GM19238 (cell line): Measurements from ENCODE around the gene MYO9B.
"Not testable (repeated sequence)": the region's sequence is repeated elsewhere in the genome, so short reads cannot be mapped to it uniquely, and the experiment has no call there.

Experiments
- DNase-seq: peaks from one replicate; pipeline ENCODE4 v3.0.0; 2011; ENCODE audit warnings: low spot score; ENCODE audit not compliant: insufficient read length

MYO9B gene

DNA sequence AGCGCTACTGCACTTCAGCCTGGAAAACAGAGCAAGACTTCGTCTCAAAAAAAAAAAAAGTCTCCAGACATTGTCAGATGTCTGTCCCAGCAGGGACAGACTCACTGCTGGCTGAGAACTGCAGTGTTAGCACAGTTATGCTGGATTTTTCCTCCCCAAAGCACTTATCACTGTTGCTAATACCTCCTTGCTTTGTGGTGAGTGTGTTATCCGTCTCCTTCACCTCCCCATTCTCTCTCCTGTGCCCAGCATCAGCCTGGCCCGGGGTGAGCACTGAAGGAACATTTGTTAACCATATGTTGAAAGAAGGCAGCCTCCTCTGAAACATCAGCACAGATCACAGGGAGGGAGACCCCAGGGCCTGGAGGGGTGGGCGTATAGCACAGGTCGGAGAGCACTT, 11.3 kb downstream of the MYO9B start:
- DNase-seq = no peak

DNA sequence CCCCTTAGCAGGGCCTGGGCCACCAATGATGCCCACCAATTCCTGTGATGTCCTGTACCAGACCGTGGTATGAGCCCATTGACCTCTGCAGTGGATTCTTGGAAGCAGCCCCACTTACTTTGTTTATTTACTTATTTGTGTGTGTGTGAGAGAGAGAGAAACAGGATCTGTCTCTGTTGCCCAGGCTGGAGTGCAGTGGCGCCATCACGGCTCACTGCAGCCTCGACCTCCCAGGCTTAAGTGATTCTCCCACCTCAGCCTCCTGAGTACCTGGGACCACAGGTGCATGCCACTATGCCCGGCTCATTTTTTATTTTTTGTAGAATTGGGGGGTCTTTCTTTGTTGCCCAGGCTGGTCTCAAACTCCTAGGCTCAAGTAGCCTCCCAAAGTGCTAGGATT, 13.0 kb downstream of the MYO9B start:
- no peak for DNase-seq

DNA sequence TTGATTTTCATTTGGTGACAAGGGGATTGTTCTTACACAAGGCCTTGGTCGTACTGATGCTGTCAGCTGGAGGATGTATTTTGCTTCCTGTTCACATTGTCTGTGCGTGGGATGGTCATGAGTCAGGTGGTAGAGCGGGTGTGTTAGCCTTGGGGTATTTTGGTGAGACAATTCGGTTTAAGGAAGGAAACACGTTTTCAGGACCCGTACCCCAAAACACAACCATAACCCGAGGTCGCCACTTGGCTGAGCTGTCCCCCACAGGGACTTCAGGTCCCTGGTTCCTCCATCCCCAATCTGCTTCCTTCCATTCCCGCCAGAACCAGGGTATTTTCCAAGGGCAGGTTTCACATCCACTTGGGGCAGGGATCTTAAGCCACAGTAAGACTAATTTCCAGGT, 15.0 kb downstream of the MYO9B start:
- peak; percentile 40 for DNase-seq

DNA sequence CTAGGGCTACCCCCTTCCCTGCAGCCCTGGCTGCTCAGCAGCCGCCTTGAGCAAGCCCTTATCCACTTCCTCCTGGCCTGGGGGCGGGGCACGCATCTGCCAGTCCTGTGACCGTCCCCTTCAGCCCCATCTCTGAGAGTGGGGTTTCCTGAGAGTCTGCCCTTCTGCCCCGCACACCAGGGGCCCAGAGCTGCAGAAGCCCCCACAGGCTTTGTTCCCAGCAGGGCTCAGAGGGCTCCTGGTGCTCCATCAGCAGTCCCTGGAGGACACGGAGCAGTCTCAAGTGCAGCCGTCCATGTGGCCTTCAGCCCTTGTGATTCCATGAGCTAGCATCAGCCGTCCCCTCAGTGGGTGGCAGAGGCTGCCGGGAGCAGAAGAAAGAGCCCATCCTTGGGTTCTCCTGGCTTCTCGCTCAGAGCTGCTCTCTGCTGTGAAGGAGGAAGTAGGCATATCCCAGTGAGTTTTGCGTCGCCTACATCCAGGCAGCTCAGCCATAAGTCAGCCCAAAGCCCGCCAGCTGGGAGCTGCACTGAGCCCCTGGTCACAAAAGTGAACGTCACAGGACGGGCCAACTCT, 16.3 kb downstream of the MYO9B start:
- DNase-seq = peak; percentile 45

DNA sequence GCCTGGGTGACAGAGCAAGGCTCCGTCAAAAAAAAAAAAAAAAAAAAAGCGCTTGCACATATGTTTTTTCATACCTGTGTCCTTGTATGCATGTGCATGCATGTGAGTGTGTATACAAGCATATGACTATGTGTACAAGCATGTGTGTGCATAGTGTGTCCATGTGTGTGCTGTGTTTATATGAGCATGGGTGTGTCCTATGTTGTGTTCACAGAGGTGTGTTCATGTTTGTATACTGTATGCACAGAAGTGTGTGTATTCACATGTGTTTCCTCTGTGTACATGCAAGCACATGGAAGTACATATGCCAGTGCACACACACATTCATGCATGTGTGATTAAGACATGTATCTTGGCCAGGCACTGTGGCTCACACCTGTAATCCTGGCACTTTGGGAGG, 17.1 kb downstream of the MYO9B start:
- no peak for DNase-seq

DNA sequence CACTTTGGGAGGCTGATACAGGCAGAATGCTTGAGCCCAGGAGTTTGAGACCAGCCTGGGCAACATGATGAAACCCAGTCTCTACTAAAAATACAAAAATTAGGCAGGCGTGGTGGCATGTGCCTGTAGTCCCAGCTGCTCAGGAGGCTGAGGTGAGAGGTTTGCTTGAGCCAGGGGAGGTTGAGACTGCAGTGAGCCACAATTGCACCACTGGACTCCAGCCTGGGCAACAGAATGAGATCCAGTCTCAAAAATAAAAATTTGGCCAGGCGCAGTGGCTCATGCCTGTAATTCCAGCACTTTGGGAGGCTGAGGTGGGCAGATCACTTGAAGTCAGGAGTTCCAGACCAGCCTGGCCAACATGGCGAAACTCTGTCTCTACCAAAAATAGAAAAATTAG, 19.1 kb downstream of the MYO9B start:
- DNase-seq = not testable (repeated sequence)

DNA sequence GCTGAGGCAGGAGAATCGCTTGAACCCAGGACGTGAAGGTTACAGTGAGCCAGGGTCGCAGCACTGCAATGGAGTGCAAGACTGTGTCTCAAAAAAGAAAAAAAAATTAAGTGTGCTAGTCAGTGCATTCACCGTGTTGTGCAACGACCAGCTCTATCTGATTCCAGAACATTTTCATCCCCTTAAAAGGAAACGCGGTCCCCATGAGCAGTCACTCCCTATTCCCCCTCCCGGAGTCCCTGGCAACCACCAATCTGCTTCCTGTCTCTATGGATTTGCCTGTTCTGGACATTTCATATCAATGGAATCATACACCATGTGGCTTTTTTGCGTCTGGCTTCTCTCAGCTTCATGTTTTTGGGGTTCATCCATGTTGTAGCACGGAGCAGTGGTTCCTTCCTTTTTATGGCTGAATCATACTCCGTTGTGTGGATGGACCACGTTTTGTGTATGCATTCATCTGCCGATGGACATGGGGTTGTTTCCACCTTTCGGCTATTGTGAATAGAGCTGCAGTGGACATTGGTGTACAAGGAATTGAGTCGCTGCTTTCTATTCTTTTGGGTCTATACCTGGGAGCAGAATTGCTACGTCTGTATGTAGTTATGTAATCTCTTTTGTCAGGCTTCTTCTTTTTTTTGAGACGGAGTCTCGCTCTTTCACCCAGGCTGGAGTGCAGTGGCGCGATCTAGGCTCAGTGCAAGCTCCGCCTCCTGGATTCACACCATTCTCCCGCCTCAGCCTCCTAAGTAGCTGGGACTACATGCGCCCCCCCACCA, 19.8 kb downstream of the MYO9B start:
- DNase-seq = no peak

DNA sequence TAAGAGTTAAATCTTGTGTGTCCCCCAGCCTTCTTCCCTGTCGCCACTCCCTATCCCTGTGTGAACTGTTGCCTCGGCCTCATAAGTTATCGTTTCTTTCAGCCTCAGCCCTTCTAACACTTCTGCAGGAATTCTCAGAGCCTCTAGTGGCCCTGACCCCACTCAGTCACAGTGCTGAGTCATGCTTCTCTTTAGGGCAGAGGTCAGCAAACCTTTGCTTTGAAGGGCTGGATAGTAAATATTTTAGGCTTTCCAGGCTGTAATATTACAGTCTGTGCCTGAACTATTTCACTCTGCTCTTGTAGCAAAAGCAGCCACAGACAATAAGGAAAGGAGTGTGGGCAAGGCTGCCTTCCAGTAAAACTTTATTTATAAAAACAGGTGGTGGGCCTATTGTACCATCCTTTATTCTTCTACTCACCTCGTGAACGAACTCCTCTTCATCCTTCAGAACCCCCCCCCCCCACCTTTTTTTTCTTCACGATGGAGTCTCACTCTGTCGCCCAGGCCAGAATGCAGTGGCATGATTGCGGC, 22.1 kb downstream of the MYO9B start:
- DNase-seq = no peak

DNA sequence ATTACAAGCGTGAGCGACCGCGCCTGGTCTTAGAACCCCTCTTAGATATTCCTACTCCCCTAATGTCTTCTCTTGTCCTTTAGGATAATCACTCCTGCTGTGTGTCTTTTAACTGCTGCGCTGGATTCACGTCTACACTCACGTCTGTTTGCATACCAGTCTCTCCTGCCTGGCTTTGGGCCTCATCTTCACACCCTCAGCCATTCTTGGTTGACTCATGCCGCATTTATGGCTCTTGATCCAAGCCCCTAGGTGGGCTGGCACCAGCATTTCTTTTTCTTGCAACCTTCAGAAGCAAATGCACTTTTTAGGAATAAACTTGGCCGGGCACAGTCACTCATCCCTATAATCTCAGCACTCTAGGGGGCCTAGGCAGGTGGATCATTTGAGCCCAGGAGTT, 22.7 kb downstream of the MYO9B start:
- no peak for DNase-seq

DNA sequence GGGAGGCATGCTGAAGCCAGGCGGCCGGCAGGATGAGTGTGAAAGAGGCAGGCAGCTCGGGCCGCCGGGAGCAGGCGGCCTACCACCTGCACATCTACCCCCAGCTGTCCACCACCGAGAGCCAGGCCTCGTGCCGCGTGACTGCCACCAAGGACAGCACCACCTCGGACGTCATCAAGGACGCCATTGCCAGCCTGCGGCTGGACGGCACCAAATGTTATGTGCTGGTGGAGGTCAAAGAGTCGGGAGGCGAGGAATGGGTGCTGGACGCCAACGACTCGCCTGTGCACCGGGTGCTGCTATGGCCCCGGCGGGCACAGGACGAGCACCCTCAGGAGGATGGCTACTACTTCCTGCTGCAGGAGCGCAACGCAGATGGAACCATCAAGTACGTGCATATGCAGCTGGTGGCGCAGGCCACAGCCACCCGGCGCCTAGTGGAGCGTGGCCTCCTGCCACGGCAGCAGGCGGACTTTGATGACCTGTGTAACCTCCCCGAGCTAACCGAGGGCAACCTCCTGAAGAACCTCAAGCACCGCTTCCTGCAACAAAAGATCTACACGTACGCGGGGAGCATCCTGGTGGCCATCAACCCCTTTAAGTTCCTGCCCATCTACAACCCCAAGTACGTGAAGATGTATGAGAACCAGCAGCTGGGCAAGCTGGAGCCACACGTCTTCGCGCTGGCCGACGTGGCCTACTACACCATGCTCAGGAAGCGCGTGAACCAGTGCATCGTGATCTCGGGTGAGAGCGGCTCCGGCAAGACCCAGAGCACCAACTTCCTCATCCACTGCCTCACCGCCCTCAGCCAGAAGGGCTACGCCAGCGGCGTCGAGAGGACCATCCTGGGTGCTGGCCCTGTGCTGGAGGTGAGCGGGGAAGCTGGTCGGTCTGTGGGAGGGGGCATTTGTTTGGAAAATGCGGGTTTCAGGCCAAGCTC, 26.4 kb downstream of the MYO9B start:
- DNase-seq = no peak

DNA sequence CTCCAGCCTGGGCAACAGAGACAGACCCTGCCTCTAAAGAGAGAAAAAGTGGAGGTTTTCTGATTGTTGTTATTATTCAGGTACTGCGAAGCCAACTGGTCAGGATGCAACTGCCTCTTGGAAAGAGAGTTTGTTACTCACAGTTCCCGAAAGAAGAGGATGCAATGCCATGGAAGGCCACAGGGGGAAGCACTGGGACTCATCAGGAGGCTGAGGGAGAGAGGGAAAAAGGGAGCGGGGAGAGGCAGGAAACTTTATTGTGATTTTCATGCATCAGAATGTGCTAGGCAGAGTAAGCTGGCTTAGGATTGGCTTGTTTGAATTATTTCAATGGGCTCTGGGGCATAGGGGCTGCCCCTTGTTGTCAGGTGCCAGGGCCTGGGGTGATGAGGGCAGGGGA, 27.6 kb downstream of the MYO9B start:
- no peak for DNase-seq

DNA sequence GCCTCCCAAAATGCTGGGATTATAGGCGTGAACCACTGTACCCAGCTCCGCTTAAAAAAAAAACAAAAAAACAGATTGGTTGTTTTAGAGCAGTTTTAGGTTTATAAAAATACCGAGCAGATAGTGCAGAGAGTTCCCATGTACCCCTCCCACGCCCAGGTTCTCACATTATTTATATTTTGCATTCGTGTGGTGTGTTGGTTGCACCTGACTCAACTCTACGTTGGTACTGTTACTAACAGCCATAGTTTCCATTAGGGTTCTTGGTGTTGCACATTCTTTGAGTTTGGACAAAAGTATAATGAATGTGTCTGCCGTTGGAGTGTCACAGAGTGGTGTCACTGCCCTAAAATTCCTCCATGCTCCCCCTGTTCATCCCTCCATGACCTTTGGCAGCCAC, 29.1 kb downstream of the MYO9B start:
- no peak for DNase-seq

DNA sequence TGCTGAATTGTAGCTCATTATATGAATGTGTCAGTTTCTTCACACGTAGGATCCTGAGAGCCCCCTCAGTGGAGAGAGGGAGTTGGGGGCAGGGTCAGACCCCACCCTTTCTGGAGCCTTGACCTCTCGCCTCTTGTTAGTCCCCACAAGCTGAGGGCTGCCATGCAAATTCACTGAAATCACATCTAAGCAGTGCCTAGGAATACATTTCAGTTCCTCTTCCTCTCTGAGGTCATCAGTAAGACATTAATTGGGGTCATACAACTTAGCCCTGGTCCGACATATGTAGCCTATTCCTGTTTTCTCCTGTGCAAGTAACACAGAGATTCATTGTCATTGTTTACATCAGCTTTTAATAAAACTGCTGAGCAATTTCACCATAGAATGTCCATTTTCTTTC, 30.0 kb downstream of the MYO9B start:
- DNase-seq = peak; percentile 49

DNA sequence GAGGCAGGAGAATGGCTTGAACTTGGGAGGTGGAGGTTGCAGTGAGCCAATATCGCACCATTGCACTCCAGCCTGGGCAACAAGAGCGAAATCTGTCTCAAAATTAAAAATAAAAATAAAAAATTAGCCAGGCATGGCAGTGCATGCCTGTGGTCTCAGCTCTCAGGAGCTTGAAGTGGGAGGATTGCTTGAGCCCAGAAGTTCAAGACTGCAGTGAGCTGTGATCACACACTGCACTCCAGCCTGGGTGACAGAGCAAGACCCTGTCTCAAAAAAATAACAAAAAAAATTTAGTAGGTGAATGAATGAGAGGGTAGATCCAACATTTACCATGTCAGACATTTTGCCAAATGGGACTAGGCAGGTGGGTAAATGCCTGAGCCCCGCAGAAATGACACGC, 31.4 kb downstream of the MYO9B start:
- DNase-seq = not testable (repeated sequence)

DNA sequence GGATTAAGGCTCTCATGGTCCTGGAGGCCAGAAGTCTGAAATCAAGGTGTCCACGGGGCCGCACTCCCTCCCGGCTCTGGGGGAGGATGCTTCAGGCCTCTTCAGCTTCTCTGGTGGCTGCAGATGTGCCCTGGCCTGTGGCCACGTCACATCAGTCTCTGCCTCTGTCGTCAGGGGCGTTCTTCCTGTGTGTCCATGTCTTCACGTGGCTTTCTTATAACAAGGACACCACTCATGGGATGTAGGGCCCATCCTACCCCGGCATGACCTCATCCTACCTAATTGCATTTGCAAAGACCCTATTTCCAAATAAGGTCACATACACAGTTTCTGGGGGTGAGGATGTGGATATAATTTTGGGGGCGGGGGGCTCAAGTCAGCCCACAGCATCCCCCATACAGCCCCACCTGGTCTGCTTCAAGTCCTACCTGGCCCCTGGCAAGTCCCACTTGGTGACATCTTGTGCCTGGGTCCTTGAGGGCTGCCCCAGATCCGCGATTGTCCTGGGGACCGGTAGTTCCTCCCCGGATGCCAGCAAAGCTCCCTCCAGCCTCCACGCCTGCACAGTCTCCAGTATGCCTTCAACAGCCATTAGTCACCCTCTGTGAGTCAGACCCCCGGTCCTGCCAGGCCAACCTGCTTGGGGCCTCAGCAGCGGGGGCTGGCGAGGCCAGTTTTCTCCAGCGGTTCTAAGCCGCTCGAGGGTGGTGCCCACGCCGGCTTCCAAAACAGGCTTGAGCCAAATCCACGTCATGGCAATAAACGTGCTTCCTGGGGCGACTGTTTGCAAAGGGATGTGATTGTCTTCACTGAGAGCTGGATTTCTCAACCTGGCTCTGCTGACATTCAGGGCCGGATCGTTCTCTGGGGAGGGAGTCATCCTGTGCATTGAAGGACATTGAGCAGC, 32.2 kb downstream of the MYO9B start:
- no peak for DNase-seq

DNA sequence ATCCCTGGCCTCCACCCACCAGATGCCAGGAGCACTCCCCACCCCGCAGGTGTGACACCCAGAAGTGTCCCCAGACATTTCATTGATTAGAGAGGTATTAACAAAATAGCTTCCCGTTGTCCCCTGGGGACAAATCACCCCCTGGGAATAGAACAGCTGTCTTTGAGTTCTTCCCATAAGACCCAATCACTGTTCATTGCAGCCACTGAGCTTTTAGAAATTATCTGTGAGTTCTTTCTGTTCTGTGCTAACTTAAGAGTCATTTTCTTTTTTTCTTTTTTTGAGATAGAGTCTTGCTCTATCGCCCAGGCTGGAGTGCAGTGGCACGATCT, 32.8 kb downstream of the MYO9B start:
- no peak for DNase-seq

DNA sequence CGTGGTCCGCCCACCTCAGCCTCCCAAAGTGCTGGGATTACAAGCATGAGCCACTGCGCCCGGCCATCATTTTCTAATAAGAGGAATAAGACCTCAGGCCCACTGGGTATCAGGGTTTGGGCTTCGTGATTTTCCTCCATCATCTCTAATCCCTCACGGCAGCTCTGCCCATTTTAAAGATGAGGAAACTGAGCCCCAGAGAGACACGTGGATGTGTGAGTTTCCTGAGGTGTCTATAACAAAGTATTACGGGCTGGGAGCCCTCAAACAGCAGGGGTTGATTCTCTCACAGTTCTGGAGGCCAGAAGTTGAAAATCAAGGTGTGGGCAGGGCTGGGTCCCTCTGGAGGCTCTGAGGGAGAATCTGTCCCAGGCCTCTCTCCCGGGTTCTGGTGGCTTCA, 33.7 kb downstream of the MYO9B start:
- no peak for DNase-seq

DNA sequence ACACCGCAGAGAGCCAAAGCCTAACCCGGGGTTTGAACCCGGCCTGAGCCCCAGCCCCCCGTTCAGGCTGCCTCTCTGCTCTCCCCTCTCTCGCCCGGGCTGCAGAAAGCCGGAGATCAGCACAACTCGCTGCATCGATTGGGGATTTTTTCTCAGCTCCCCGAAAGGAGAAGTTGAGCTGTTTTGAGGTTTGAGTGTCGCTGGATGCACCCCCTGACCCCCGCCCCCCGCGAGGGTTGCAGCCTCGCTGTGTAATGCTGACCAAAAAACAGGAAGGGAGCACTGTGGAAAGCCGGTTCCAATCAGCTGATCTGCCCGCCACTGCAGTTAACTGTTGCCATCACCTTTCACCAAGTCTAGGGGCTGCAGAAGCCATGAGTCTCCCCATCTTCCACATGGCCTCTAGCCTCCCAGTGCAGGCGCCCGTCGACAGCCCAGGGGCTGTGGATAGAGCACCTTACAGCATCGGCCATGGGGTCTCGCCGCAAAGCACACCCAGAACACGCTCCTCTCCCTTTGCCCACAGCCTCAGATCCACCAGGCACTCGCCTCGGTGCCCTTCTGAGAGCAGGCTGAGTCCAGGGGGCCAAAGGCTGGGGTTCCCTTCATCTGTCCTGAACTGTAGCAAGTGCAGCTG, 34.5 kb downstream of the MYO9B start:
- DNase-seq = peak; percentile 74

DNA sequence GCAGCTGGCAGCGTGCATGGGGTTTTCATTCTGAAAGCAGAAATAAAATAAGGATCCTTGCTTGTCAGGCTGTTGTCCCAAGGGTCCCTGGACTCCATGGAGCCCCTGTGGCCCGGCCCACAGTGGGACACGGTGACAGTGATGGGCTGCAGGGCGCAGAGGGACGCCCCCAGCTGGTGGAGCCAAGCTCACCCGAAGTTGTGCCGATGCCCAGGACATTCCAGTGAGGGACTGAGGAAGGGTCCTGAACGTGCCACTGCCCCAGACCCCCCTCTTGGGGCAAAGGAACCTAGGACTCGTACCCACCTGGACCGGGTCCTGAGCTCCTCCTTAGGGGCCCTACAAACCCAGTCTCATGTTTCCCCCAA, 35.0 kb downstream of the MYO9B start:
- DNase-seq = no peak

DNA sequence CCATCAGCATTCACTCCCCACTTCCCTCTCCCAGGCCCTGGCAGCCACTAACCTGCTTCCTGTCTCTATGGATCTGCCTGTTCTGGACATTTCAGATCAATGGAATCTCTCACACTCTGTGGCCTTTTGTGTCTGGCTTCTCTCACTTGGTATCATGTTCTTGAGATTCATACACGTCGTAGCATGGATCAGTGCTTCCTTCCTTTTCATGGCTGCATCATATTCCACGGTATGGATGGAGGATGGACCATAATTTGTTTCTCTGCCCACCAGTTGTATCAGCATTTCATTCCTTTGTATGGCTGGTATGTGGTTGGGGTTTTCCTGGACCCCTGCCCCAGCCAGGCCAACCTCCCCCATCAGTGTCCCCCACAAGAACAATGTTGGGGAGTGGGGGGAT, 36.2 kb downstream of the MYO9B start:
- DNase-seq = no peak

DNA sequence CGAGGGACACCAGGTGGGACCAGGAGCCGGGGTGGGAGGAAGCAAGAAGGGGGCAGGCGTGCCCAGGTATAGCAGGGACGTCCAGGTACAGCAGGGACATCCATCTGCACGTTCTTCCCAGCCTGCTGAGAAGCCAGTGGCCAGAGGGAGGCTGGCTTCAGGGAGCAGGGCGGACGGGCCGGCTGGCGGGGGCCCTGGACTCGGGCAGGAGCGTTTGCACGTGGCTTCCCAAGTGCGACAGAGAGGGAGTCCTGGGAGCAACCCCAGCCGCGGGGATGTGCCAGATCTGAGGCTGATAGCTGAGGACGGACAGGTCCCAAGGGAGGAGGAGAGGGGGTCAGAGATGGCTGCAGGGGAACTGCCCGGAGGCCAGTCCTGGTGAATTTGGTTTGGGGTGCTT, 36.7 kb downstream of the MYO9B start:
- no peak for DNase-seq
